ENCODE results near the gene ALPL. TPM values are rescaled to one million over a fixed set of nuclear protein-coding genes. Genes with fewer than 3 reads are reported as not detected.

The ALPL gene
- total and polyA plus RNA-seq, 2 donors (not counting 1 experiment from before 2014, with no cell fraction given) = 1.3 to 3.6 TPM

DNA sequence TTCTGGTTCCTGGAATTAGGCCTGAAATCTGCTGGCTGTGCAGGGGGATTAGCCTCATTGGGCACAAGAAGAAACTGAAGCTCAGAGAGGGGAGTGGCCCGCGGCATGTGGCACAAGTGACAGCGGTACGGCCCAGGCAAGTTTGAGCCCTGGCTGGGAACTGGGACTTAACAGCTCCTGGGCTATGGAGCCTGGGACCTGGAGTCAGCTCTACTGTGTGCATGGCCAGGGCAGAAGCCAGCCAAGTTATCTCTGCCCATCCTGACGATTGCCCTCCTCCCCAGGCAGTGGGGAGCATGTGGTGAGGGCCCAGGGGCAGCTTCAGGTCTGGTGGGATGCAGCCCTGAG lies 61.3 kb downstream of the ALPL start:
- Histone ChIP-seq H2AFZ (ENCODE audit: low read length) (no peak overlapping the region), H4K20me1 (ENCODE audit: control insufficient read depth, extremely low read depth, insufficient read depth, low read length) (no peaks in the 10 kb centered on the region), H3K27me3 (ENCODE audit: control insufficient read depth, insufficient read depth, low read length) (no peaks in the 10 kb centered on the region), H3K4me1 (ENCODE audit: control insufficient read depth, extremely low read depth, insufficient read depth, low read length) (no peaks in the 10 kb centered on the region), H3K36me3 (ENCODE audit: control insufficient read depth, insufficient read depth, low read length) (no peaks in the 10 kb centered on the region), H3K4me2 (ENCODE audit: extremely low read depth, insufficient read depth, low read length) (no peak overlapping the region), H3K4me3 (replicated peaks in 1 of 4; ENCODE audit: control extremely low read depth in 1 of 4, insufficient read depth in 1 of 4, low read depth in 3 of 4, low read length in 4 of 4) (no peak overlapping the region), H3K9ac (ENCODE audit: insufficient read depth, low read length) (no peak overlapping the region), H3K27ac (ENCODE audit: insufficient read depth, low read length) (no peak overlapping the region), H3K9me3 (ENCODE audit: control insufficient read depth, insufficient read depth, low read depth, low read length) (no peaks in the 10 kb centered on the region), H3K79me2 (ENCODE audit: control insufficient read depth, insufficient read depth, low read length) (no peaks in the 10 kb centered on the region)
- DNase-seq (ENCODE audit: low read depth in 2 of 2) = no peak
- TF ChIP-seq, protein P1, sequence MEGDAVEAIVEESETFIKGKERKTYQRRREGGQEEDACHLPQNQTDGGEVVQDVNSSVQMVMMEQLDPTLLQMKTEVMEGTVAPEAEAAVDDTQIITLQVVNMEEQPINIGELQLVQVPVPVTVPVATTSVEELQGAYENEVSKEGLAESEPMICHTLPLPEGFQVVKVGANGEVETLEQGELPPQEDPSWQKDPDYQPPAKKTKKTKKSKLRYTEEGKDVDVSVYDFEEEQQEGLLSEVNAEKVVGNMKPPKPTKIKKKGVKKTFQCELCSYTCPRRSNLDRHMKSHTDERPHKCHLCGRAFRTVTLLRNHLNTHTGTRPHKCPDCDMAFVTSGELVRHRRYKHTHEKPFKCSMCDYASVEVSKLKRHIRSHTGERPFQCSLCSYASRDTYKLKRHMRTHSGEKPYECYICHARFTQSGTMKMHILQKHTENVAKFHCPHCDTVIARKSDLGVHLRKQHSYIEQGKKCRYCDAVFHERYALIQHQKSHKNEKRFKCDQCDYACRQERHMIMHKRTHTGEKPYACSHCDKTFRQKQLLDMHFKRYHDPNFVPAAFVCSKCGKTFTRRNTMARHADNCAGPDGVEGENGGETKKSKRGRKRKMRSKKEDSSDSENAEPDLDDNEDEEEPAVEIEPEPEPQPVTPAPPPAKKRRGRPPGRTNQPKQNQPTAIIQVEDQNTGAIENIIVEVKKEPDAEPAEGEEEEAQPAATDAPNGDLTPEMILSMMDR (conservative IDR thresholded peaks at IDR 0.05 in 1 of 2, IDR thresholded peaks at IDR 0.05 in 1 of 2; ENCODE audit: low read depth in 1 of 2, low read length in 2 of 2) = no peak
- no peak for TF ChIP-seq EZH2 (IDR thresholded peaks at IDR 0.05; ENCODE audit: low read length, missing control alignments)

GRCh38 chr1:21570885-21571284 lies 61.7 kb downstream of the ALPL start:
- H3K36me3 ChIP-seq (ENCODE audit: control insufficient read depth, insufficient read depth, low read length) = no peaks in the 10 kb centered on the region
- no peak overlapping the region for H2AFZ ChIP-seq (ENCODE audit: low read length)
- H3K27ac ChIP-seq (ENCODE audit: insufficient read depth, low read length) = no peak overlapping the region

GRCh38 chr1:21572221-21572620 lies 63.0 kb downstream of the ALPL start:
- Histone ChIP-seq H3K36me3 (ENCODE audit: control insufficient read depth, insufficient read depth, low read length) (no peaks in the 10 kb centered on the region), H4K20me1 (ENCODE audit: control insufficient read depth, extremely low read depth, insufficient read depth, low read length) (no peaks in the 10 kb centered on the region), H2AFZ (ENCODE audit: low read length) (no peak overlapping the region), H3K79me2 (ENCODE audit: control insufficient read depth, insufficient read depth, low read length) (no peaks in the 10 kb centered on the region), H3K4me2 (ENCODE audit: extremely low read depth, insufficient read depth, low read length) (no peak overlapping the region), H3K9ac (ENCODE audit: insufficient read depth, low read length) (no peak overlapping the region), H3K4me3 (replicated peaks in 1 of 4; ENCODE audit: control extremely low read depth in 1 of 4, insufficient read depth in 1 of 4, low read depth in 3 of 4, low read length in 4 of 4) (no peak overlapping the region), H3K9me3 (ENCODE audit: control insufficient read depth, insufficient read depth, low read depth, low read length) (no peaks in the 10 kb centered on the region), H3K4me1 (ENCODE audit: control insufficient read depth, extremely low read depth, insufficient read depth, low read length) (no peaks in the 10 kb centered on the region), H3K27ac (ENCODE audit: insufficient read depth, low read length) (no peak overlapping the region), H3K27me3 (ENCODE audit: control insufficient read depth, insufficient read depth, low read length) (no peaks in the 10 kb centered on the region)
- TF ChIP-seq, protein P1 (conservative IDR thresholded peaks at IDR 0.05 in 1 of 2, IDR thresholded peaks at IDR 0.05 in 1 of 2; ENCODE audit: low read depth in 1 of 2, low read length in 2 of 2) = no peak
- TF ChIP-seq EZH2 (IDR thresholded peaks at IDR 0.05; ENCODE audit: low read length, missing control alignments) = no peak
- no peak for DNase-seq (ENCODE audit: low read depth in 2 of 2)

More at GRCh38 chr1:21570885-21571284, 61.7 kb downstream of the ALPL start:
- Histone ChIP-seq H4K20me1 (ENCODE audit: control insufficient read depth, extremely low read depth, insufficient read depth, low read length) (no peaks in the 10 kb centered on the region), H3K27me3 (ENCODE audit: control insufficient read depth, insufficient read depth, low read length) (no peaks in the 10 kb centered on the region), H3K9me3 (ENCODE audit: control insufficient read depth, insufficient read depth, low read depth, low read length) (no peaks in the 10 kb centered on the region), H3K4me3 (replicated peaks in 1 of 4; ENCODE audit: control extremely low read depth in 1 of 4, insufficient read depth in 1 of 4, low read depth in 3 of 4, low read length in 4 of 4) (no peak overlapping the region), H3K9ac (ENCODE audit: insufficient read depth, low read length) (no peak overlapping the region), H3K4me1 (ENCODE audit: control insufficient read depth, extremely low read depth, insufficient read depth, low read length) (no peaks in the 10 kb centered on the region), H3K79me2 (ENCODE audit: control insufficient read depth, insufficient read depth, low read length) (no peaks in the 10 kb centered on the region), H3K4me2 (ENCODE audit: extremely low read depth, insufficient read depth, low read length) (no peak overlapping the region)
- TF ChIP-seq EZH2 (IDR thresholded peaks at IDR 0.05; ENCODE audit: low read length, missing control alignments) = no peak
- TF ChIP-seq, protein P1 (conservative IDR thresholded peaks at IDR 0.05 in 1 of 2, IDR thresholded peaks at IDR 0.05 in 1 of 2; ENCODE audit: low read depth in 1 of 2, low read length in 2 of 2) = no peak
- no peak for DNase-seq (ENCODE audit: low read depth in 2 of 2)

All from fibroblast of lung (primary cell).